Stimulated activated naive CD4-positive, alpha-beta T cell treated with Interleukin-2 at 50 U/mL for 16 hours (primary cell): ENCODE data around the gene POLD1.

Experiments
- DNase-seq: peaks from one replicate; lab custom pipeline; 2025; lab: John Stamatoyannopoulos, UW

Gene POLD1

DNA sequence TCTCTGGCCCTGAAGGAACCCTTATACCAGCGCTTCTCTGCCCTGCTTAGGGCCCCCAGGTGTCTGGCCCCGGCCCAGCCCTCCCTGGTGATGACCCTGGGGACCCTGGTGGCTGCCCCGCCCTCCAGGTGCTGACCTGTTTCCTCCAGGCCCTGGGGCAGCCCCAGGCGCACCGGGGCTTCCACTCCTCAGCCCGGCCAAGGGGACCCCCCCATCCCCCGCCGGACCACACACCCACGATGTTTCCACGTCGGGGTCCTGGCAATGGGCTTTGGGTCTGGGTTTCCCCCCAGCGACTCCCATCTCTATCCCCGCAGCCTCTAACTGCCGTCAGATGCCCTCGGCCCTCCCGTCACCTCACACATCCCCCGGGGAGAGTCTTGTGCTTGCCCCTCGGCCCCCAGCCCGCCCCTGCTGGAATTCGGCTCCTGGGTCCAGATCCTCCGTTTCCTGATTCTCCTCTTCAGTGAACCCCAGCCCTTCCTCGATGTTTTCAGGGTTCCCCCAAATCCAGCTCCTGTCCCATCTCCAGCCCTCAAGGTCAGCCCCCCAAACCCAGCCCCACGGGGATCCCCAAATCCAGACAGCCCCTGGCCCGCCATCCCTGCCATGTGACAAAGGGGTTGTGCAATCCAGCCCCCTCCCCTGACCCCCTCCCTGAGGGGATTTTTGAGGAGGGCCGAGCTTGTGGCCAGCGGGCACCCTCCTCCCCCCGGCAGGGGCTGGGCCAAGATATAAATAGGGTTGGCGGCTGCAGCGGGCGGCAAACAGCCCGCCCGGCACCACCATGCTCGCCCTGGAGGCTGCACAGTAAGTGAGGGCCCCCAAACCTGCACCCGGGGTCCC, 34.3 kb downstream of the POLD1 start, which contains the start of gene SPIB:
SPIB (plus strand) TSS at position 763 of the 846 bp plus-strand sequence; CDS start at position 788, 25 bp downstream.
- DNase-seq, result no peak

DNA sequence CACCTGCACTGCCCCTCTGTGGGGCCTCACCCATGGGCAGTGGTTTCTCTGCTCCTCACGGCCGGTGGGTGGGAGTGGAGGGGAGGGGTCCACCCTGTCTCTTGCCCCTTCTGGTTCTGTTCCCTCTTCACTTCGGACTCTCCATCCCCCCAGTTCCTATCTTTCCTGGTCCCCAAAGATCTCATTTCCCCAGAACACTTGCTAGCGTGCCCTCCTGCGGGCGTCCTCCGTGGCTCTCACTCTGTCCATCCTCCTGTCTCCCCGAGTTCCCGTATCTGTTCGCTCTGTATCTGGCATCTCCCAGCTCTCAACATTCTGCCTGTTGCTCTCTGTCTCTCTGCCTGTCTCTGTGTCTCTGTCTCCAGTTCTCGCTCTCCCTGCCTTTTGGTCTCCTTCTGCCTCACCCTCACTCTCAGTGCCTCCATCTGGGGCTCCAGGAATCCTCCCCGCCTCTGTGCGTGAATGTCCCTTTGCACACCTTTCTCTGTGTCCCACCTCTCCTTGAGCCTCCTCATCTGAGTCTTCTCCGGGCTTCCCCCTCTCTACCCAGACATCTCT, 35.0 kb downstream of the POLD1 start:
- no peak for DNase-seq

DNA sequence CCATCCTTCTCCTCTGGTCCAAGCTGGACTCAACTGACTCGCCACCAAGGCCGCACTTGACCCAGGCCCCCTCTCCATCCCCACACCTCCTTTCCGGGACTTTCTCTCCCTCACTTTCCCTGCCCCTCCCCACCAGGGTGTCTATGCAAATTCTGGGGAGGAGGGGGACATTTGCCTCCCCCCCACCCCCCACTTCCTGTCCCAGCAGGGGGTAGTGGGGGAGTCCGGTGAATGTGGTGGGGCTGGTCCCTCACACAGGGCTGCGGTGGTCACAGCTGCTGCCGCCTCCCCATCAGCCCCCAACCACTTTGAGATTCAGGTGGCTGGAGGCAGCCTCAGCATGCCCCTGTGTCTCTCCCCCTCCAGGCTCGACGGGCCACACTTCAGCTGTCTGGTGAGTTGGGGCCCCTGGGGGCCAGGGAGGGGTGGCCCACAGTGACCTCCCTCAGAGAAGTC, 35.5 kb downstream of the POLD1 start:
- DNase-seq, result no peak

DNA sequence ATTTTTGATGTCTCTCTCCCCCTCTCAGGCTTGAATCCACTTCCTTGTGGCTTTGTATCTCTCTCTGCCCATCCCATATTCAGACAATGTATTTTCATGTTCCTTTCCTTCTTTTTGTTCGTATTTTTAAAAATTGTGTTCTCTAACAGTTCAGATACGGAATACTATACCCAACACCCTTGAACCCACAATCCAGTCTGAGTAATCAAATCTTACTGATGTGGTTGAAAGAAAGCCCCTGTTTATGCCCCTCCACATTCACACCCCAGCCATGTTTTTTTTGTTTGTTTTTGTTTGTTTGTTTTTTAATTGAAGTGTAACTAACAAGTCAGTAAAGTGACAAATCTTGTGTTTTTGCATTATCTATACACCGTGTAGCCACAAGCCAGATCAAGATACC, 36.0 kb downstream of the POLD1 start:
- no peak for DNase-seq

DNA sequence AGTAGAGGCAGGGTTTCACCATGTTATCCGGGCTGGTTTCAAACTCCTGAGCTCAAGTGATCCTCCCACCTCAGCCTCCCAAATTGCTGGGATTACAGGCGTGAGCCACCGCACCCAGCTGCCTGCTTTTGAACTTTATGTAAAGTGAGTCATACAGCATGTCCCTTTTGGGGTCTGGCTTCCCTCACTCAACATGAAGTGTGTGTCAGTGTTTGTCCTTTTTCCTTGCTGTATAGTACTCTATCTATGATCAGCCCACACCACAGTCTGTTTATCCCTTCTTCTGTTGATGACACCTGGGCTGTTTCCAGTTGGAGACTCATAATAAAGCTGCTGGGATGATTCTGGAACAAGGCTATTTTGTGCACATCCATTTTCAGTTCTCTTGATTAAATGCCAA, 36.7 kb downstream of the POLD1 start:
- DNase-seq, result no peak

DNA sequence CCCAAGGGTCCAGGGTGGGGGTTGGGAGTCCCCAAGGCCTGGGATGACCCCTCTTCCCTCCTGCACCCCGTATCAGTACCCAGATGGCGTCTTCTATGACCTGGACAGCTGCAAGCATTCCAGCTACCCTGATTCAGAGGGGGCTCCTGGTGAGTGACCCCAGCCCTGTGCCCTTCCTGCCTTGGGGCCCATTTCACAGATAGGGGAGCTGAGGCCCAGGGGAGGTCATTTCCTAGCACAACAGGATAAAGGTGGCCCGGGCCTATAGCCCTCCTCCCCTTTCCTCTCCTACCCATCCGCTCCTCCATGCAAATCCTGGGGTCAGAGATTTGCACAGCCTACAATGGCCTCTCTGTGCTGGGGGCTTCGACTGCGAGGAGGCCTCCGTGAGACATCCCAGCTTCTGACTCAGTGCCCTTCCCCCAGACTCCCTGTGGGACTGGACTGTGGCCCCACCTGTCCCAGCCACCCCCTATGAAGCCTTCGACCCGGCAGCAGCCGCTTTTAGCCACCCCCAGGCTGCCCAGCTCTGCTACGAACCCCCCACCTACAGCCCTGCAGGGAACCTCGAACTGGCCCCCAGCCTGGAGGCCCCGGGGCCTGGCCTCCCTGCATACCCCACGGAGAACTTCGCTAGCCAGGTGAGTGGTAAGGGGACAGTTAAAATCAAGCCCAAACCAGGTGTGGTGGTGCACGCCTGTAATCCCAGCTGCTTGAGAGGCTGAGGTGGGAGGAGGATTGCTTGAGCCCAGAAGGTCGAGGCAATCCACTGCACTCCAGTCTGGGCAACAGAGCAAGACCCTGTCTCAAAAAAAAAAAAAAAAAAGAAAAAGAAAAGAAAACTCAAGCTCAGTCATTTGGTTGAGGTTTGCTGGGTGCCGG, 38.5 kb downstream of the POLD1 start:
- DNase-seq, result no peak

DNA sequence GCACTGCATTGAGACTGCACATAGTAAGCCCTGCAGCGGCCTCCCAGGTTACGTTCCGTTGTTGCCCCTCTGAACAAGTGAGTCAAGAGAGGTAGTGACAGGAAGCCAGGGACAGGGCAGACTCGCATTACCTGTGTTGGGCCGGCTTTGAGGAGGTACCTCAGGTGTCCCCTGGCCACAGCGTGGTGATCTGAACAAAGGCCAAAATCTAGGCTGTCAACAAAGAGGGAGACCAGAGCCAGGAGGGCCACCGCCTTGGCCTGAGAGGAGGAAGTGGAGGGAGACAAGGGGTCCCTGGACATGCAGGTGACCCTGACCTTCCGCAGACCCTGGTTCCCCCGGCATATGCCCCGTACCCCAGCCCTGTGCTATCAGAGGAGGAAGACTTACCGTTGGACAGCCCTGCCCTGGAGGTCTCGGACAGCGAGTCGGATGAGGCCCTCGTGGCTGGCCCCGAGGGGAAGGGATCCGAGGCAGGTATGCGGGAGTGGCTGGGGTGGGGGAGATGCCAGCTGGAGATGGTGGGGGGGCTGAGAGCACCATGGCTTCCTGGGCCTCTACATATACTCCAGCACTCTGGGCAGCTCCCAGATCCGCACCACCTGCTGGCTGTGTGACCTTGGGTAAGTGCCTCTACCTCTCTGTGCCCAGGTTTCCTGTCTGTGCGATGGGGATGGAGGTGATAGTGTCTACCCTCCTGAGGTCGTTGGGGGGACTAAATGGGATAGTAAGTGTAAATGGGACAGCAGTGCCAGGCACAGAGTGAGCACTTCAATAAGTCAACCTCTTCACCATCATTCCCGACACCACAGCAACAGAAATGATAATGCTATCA, 39.3 kb downstream of the POLD1 start:
- DNase-seq, result no peak

DNA sequence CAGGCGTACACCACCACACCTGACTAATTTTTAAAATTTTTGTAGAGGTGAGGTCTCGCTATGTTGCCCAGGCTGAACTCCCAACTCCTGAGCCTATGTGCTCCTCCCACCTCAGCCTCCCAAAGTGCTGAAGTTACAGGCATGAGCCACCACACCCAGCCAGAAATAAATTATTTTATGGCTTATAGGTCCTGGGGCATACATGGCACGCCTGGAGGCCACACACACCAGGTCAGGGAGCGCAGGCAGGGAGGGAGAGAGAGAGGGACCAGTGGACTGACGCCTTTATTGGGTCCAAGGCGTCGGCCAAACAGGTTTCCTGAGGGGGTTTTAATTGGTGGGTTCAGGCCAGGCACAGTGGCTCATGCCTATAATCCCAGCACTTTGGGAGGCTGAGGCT, 41.4 kb downstream of the POLD1 start:
- DNase-seq, result no peak

DNA sequence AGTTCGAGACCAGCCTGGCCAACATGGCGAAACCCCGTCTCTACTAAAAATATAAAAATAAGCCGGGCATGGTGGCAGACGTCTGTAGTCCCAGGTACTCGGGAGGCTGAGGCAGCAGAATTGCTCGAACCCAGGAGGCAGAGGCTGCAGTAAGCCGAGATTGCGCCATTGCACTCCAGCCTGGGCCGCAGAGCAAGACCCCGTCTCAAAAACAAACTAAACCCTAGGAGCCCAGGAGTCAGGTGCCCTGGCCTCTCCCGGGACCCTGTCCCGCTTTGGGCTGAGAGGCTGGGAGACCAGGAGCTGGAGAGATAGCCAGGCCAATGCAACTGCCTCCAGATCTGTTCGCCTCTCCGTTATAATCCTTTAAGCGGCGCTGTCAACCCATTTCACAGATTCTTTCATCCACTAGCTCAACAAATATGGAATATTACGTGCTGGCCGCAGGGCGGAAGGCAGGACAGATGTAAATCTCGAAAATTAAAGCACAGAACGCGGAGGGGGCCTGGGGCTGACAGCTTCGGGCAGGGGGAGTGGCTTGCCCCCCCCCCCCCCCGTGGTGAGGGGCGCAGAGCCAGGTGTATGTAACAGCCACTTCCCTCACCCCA, 43.3 kb downstream of the POLD1 start:
- no peak for DNase-seq

DNA sequence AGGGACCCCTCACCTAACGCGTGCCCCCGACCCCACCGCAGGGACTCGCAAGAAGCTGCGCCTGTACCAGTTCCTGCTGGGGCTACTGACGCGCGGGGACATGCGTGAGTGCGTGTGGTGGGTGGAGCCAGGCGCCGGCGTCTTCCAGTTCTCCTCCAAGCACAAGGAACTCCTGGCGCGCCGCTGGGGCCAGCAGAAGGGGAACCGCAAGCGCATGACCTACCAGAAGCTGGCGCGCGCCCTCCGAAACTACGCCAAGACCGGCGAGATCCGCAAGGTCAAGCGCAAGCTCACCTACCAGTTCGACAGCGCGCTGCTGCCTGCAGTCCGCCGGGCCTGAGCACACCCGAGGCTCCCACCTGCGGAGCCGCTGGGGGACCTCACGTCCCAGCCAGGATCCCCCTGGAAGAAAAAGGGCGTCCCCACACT, 43.9 kb downstream of the POLD1 start:
- DNase-seq, result no peak

DNA sequence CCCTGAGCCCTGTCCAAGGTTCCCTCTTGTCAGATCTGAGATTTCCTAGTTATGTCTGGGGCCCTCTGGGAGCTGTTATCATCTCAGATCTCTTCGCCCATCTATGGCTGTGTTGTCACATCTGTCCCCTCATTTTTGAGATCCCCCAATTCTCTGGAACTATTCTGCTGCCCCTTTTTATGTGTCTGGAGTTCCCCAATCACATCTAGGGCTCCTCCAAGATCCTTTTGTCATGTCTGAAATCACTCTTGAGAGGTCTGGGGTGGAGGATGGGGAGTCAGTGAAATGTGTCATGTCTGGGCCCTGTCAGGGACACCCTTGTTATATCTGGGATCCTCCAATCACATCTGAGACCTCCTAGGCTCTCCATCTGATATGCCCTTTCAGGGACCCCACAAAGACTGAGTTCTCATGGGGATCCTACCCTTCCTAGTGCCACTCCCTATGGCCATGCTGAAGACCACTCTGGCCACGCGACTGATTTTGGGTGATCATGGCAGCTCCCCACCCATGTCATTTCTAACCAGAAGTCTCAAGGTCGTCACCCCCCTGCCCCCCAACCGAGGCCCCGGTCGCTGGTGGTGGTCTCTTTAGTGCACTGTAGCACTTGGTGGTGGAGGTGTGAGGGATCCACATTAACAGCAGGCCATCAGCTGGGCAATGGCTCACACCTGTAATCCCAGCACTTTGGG, 44.8 kb downstream of the POLD1 start:
- DNase-seq, result no peak

DNA sequence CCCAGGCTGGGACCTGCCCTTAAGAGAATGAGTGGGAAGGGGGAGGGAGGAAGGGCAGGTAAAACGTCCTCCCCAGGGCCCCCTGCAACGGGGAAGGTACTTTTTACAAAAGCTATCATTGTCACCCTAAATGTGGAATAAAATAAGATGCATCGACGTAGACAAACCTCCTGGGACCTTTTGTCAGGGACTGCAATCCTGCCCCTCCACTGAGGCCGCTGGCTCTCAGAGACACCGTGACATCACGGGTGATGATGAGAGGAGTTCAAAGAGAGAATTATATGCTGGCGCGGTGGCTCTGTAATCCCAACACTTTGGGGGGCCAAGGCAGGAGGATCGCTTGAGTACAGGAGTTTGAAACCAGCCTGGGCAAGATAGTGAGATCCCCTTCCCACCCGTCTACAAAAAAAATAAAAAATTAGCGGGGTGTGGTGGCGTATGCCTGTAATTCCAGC, 46.8 kb downstream of the POLD1 start:
- no peak for DNase-seq

DNA sequence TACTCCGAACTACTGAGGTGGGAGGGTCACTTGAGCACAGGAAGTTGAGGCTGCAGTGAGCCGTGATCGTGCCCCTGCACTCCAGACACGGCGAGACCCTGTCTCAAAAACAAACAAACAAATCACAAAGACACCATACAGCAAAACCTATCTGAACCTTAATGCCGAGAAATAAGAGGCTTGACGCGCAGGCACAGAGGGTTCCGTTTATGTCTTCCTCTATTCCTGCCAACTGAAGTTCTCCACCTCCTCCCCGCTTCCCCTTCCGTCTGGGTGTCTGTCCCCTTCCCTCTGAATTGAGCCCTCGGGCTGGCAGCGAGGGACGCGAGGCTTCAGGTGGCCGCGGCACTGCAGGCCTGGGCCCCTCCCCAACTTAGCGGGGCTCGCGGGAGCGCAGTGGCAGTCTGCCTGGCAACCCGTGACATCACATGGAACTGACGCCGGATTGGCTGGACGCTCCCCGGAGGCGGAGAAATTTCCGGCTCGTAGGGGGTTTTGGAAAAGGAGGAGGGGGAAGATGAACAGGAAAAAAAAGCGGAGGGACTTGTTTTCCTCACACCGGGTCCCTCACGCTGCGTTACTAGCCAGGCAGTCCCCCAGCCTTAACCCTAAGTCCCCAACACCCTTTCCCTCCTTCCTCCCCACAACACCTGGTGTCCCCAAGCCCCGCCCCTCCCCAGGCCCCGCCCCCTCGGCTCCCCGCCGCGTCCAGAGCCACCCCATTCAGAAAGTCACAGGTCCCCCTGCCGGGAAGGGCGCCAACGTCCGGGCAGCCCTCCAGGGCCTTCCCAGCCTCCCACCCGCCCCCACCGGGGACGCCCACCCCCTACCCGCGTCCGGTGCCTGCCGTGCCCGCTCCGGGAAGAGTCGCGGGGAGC, 47.4 kb downstream of the POLD1 start:
- peak; percentile 79 for DNase-seq

DNA sequence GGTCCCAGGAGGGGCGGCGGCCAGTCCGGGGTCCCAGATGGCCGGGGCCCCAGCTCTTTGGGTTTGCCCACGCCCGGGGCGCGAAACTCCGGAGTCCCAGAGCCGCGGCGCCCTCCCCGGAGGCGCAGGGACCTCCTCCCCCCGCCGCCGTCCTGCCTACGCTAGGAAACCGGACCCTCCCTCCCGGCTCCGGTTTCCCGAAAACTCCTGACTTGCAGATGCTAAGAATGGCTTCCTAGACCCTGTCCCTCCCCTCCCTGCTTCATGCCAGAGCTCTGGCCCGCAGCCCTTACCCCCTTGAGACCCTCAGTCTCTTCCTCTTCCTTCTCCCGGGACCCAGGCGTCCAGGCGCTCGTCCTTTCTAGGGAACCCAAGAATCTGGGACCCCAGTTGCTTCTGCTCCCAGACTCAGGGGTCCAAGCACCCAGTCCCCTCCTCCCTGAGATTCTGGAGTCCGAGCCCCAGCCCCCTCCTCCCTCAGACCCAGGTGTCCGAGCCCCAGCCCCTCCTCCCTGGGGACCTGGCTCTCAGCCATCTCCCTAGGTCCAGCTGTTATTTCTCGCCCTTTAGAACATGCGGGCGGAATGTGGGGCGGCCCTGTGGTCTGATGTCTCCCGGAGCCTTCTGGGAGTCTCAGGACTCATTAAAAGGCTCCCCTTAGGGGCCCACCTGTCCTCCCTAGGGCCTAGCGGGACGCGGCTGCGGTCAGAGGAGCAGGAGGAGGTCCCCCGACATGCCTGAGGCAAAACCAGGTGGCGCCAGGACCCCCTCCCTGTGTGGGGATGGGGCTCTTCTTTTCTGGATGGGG, 48.3 kb downstream of the POLD1 start, which contains the start of gene MYBPC2:
MYBPC2 (plus strand) TSS at position 672 of the 808 bp plus-strand sequence; CDS start at position 734, 62 bp downstream.
- no peak for DNase-seq

DNA sequence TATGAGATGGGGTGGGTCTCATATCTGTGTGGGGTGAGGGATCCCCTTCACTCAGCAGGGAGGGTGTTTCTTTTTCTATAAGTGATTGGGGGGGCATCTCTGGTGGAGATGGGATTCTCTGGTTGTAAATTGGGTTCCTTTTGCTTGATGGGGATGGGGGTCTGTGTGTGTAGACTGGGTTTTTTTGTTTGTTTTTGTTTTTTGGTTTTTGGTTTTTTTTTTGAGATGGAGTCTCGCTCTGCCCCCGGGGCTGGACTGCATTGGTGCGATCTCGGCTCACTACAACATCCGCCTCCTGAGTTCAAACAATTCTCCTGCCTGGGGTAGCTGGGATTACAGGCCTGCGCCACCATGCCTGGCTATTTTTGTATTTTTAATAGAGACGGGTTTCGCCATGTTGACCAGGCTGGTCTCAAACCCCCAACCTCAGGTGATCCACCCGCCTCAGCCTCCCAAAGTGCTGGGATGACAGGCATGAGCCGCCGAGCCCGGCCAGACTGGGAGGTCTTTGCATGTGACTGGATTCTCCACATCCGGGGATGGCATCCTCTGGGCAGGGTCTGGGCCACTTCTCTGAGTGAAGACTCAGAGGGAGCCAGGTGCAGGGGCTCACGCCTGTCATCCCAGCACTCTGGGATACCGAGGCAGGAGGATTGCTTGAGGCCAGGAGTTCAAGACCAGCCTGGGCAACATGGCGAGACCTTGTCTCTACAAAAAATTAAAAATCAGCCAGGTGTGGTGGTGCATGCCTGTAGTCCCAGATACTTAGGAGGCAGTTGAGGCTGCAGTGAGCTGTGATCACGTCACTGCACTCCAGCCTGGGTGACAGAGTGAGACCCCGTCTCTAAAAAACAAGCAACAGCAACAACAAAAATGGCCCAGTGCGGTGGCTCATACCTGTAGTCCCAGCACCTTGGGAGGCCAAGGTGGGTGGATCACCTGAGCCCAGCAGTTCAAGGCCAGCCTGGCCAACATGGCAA, 49.3 kb downstream of the POLD1 start:
- no peak for DNase-seq

DNA sequence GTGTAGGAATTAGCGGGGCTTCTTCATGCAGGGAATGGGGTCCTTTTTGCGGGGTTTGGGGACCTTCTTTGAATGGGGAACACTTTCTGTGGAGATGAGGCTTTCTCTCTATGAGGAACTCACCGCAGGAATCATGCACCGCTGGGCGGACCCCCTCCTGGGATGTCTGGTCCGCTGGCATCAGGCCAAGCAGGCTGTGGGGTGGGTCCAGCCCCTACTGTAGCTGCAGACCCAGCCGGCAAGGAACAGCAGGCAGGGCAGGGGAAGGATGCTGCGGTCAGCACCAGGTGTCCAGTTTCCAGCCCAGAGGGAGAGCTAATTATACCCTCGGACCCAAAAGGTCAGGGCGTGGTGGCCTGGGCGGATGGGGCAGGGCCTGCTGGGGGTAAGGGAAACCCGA, 50.4 kb downstream of the POLD1 start:
- no peak for DNase-seq

DNA sequence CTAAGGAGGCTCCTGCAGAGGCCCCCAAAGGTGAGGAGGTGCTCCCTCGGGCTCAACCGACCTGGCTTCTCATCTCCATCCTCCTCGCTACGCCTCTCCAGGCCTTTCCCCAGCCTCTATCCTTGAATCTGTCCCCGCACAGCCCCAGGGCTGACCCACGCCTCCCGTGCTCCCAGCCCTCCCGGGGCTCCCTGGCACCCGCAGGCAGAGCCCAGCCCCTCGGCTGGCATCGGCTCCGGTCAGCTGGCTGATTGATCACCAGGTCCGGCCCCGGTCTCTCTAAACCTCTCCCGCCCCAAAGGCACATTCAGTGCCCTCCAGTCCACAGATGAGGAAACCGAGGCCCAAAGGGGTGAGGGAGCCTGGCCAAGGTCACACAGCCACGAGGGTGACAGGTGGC, 51.1 kb downstream of the POLD1 start:
- DNase-seq, result no peak
